GM19351 (cell line): ENCODE data around the gene LCORL.
"Not testable (repeated sequence)": the region's sequence is repeated elsewhere in the genome, so short reads cannot be mapped to it uniquely, and the experiment has no call there.

Experiments
- ATAC-seq: cut with Tn5 transposase; IDR thresholded peaks from one replicate; pipeline ENCODE4 v1.9.1; 2021; ENCODE audit warnings: mild to moderate bottlenecking, moderate library complexity; ENCODE audit not compliant: unreplicated experiment

Gene LCORL

DNA sequence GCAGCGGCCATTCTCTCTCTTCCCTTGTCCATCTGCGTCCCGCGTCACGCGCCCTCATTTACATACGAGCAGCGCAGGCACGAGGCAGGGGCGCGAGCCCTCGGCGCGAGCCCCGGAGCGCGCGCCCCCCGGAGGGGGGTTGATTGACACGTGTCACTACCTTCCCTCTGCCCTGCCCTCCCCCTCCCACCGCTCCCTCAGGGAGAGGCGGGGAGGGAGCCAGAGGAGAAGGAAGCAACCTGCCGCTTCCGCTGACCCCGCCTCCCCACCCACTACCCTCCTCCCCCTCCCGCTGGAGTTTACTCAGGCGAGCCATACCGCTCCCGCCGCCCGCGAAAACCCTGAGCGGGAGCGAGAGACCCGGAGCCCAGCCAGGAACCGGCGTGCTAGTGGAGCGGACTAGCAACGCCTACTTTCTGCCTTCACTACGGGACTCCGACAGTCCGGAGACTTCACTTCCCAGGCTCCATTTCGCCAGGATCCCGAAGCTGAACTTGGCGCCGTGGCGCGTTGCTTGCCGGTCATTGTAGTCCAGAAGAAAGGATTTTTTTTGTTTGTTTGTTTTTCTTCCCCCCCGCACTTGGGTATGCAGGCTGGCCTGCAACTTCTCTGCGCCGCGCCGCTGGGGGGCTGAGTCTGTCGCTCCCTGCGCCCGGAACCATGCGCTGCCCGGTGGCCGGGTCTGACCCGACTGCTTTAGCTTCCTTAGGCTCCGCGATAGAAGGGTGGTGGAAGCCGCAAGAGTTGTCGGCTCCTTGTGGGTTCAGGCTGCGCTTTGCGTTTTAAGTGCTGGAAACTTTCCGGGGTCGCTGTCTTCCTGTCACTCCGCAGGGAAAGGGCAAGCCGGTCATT lies at the start of gene LCORL:
TSS of gene LCORL (minus strand) at position 36 of the 852 bp plus-strand sequence. CDS start at position 32, 4 bp downstream.
- ATAC-seq = peak; percentile 66

DNA sequence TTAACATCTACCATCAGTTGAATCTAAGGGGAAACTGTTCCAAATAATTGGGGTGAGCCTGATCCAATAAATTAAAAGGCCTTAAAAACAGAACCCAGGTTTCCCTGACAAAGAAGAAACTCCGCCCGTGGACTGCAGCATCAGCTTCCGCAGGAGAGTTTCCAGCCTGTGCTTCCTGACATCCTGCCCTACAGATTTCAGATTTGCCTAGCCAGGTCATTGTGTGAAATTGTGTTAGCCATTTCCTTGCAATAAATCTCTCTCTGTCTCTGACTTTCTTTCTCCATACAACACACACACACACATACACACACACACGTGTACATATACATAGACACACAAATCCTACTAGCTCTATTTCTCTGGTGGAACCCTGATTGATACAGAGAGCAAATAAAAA lies 48.3 kb upstream of the LCORL start:
- no peak for ATAC-seq

GRCh38 chr4:18067031-18067430 lies 45.5 kb upstream of the LCORL start:
- ATAC-seq = no peak

- no peak for ATAC-seq
Measured at GRCh38 chr4:18063079-18063478, 41.5 kb upstream of the LCORL start.

DNA sequence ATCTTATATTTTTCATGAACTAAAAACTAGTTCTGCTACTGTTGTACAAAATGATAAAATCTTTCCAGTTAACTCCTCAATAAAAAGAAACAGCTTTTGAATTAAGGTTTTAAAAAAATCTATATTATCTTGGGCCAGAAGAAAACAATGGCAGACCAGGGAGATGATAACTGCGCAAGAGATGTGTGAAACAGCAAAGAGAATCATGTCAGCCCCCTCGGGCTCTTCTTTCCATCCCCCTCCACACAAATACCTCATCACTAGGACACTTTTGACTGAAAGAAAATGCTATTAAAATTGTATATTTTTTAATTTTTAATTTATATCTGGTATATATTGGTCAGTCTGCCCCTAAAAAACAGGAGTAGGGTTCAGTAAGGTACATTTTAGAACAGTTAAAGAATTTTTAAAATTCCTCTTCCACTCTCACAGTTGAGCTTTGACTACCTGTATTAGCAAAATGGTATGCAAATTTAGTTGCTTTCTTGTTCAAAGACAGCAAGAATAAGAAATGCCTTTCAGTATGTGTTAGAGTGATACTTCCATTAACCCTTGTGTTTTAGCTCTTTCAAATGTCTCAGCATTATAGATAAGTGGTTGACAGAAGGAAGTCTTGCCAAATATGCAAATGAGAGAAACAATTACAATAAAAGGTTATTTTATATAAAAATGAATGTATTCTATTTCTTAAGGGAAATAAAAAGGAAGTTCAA lies 36.4 kb upstream of the LCORL start:
- peak; percentile 70 for ATAC-seq

DNA sequence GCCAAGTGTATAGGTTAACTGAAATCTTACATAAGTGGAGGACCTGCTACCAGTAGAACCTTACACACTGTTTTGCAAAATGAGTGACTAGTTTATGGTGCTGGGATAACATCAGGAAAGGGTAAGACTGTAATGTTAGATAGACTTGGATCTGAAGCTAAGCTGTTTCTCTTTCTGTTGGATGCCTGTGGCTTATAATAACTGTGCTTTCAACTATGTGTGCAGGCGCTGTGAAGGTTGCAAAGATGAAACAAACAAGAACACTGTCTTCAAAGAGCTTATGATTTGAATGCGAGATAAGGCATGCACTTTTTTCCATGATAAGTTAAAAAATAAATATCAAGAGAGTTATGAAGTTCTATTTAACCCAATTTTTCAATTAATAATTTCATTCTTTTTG lies 34.5 kb upstream of the LCORL start:
- ATAC-seq = no peak

GRCh38 chr4:18052158-18052557 lies 30.6 kb upstream of the LCORL start:
- ATAC-seq = no peak

DNA sequence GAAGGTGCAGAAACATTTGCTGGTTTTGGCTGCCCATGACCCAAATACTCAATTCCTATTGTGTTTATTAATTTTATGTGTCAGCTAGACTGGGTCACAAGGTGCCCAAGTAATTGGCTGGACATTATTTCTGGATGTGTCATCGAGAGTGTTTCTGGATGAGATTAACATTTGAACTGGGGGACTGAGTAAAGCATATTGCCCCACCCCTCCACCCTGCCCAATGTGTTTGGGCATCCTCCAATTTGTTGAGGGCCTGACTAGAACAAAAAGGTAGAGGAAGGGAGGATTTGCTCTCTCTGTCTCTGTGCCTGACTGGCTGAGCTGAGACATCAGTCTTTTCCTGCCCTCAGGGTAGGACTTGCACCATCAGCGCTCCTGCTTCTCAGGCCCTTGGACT lies 29.7 kb upstream of the LCORL start:
- ATAC-seq = no peak

DNA sequence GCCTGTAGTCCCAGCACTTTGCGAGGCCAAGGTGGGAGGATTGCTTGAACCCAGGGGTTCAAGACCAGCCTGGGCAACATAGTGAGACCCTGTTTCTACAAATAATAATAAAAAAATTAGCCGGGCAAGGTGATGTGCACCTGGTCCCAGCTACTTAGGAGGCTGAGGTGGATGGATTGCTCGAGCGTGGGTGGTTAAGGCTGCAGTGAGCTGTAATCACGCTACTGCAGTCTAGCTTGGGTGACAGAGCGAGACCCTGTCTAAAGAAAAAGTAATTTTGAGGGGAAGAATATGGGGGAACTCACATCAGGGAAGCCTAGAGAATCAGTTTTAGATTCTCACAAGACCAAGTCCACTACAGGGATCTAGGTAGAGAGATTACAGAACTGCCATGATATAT lies 28.9 kb upstream of the LCORL start:
- peak; percentile 72 for ATAC-seq

- no peak for ATAC-seq
Measured at GRCh38 chr4:18049446-18049845, 27.9 kb upstream of the LCORL start.

- ATAC-seq = peak; percentile 72
Measured at GRCh38 chr4:18042754-18043153, 21.2 kb upstream of the LCORL start.

GRCh38 chr4:18042012-18042411 lies 20.5 kb upstream of the LCORL start:
- ATAC-seq = no peak

DNA sequence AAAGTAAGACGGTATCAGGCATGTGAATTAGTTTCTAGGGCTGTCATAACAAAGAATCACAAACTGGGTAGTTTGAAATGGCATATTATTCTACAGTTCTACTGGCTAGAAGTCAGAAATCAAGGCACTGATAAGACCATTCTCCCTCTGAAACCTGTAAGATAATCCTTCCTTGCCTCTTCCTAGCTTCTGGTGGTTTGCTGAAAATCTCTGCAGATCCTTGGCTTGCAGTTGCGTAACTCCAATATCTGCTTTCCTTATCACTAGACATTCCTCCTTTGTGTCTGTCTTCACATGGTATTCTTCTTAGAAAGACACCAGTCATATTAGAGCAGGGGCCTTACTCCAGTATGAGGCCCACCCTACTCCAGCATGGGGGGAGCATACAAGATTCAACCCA lies 19.6 kb upstream of the LCORL start:
- no peak for ATAC-seq

DNA sequence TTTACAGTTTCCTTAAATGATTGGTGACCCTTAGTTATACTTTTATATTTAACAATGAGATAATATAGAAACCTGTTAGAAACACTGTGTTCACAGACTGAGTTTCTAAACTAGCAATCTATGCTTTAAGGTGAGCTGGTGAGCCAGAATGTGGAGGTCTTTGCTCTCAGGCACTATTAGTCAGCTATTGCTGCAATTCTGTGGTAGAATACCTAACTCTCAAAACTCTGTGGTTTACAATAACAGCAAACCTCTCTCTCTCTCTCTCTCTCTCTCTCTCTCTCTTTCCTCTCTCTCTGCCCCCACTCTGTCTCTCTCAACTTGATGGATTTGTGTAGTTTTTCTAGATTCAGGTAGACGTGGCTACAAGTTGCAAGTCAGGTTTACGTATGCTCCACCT lies 17.6 kb upstream of the LCORL start:
- no peak for ATAC-seq

GRCh38 chr4:18036369-18036768 lies 14.8 kb upstream of the LCORL start:
- ATAC-seq = not testable (repeated sequence)

DNA sequence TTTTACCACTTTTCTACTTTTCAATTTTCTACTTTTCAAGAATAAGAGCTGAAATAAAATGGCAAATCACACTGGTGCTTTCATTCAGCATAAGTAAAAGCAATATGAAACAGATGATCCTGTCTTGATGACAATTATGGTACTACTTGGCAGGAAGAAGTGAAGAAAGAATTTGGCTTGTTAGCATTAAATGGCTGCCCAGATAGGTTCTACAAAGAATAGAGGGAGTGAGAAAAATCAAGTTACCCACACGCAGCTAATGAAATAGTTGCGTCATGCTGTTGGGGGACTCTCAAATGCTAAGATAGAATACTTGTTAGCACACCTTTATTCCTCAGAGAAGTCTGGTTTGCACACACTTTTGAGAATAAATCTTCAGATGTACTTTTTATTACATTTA lies 12.5 kb upstream of the LCORL start:
- no peak for ATAC-seq

DNA sequence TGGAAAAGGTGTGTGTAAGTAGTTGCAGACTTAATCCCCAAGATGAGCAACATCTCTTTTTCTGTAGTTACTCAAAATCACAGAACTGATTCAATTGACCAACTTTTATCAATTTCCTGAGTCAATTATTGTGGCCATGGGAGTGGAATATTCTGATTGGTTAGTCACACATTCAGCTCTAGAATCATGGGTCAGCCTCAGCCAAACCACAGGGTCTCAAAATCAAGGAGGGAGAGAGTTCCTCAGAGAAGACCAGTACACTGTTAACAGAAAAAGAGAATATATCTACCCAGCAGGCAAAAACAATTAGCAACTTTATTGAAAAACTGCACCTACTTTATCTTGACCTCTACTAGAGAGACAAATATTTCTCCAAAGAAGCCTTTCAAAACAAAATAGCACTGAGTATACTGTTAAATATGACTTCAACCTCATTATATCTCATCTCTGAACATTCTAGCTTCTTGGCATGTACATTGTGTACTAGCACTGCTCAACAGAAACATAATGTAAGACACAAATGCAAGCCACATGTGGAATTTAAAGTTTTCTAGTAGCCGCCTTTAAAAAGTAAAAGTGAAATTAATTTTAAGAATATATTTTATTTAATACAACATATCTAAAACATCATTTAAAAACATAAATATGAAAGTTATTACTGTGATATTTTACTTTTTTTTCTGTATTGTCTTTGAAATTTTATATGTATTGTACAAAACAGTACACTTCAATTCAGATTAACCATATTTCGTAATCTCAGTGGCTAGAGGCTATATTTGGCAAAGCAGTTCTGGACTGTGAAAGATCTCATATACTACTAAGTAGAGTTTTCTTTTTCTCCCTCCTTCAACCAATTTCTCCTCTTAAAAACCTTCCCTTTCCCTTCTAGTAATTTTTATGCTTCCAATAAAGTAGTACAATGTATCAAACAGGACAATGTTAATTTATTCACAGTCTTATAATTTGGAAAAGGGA lies 11.8 kb upstream of the LCORL start:
- no peak for ATAC-seq

DNA sequence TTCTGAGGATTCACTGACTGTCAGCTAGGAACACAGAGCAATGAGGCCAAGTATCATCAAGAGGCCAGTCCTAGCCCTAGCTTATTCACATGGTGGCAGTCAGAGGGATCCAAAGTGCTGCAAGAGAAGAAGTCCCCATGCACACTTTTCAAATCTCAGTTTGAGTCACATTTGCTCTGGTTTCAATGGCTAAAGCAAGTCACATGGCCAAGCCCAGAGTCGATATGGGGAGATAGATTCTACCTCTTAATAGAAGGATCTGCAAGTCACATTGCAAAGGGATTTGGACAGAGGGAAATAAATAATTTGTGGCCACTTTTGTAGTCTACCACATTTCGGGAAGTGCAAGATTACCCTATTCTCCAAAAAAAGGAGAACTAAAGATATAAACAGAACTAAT lies 3.7 kb upstream of the LCORL start:
- ATAC-seq = no peak

DNA sequence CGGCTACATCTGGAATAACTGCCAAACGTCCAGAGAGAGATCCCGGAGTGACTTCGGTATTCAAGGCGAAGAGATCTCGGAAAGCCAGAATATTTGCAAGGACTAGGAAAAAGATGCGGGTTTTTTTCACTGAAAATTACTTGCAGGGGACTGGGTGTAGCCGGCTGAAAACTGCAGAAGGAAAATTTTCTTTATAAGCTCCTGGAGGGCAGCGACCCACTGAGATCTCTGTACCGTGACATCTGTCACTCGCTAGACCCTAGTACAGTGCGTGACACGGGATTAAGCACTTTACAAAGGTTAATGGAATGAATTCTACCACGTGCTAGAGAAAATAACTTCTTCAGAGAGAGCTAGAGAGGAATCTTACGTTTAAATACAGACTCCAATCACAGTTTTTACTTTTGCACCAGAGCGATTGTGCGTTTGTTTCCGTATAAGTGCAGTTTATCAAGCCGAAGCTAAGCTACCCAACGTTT lies 1.1 kb upstream of the LCORL start:
- no peak for ATAC-seq

DNA sequence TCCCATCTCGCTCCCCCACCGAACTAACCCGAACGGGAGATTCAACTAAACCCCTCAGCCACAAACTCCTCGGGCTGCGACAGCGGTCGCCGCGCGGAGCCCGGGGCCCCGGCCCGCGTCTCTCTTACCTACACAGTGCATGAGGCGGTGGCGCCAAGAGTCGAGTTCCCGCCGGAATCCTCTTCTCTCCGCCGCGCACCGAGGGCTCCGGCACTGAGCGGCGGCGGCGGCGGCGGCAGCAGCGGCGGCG lies 160 bp downstream of the LCORL start:
- ATAC-seq = peak; percentile 11
